Activated CD8-positive, alpha-beta T cell treated with anti-CD3 and anti-CD28 coated beads for 36 hours (primary cell): ENCODE results near the gene NUDT1. TPM values are rescaled to one million over a fixed set of nuclear protein-coding genes. Genes with fewer than 3 reads are reported as not detected.

Source experiments
- ATAC-seq: fragments of 200-7000 bp; cut with Tn5 transposase; one replicate; pipeline ENCODE4 v1.10.0; 2021; ENCODE audit warnings: mild to moderate bottlenecking, moderate library complexity
- CTCF ChIA-PET: fragments of 350-600 bp; sonication (Branson Sonifier 250); formaldehyde crosslinking; loops from one replicate; lab custom pipeline; 2021; ENCODE audit warnings: antibody characterized with exemption; lab: Charles Lee
- POLR2A ChIA-PET: fragments of 350-600 bp; sonication (Branson Sonifier 250); formaldehyde crosslinking; loops from one replicate; lab custom pipeline; 2021; ENCODE audit warnings: antibody characterized with exemption; lab: Charles Lee
- DNase-seq: peaks from one replicate; pipeline ENCODE4 v3.0.0-alpha.2; 2020
- H3K27ac Mint-ChIP-seq: one replicate; pipeline ENCODE4 v1.8.0; 2021; ENCODE audit warnings: mild to moderate bottlenecking, mixed read lengths
- H3K27me3 Mint-ChIP-seq: one replicate; pipeline ENCODE4 v1.8.0; 2021; ENCODE audit warnings: mixed read lengths
- H3K36me3 Mint-ChIP-seq: one replicate; pipeline ENCODE4 v1.8.0; 2021; ENCODE audit warnings: low read depth, mixed read lengths
- H3K4me1 Mint-ChIP-seq: one replicate; pipeline ENCODE4 v1.8.0; 2021; ENCODE audit warnings: low read depth, mixed read lengths
- H3K4me3 Mint-ChIP-seq: one replicate; pipeline ENCODE4 v1.8.0; 2021; ENCODE audit warnings: mild to moderate bottlenecking, moderate library complexity, mixed read lengths
- H3K9me3 Mint-ChIP-seq: one replicate; pipeline ENCODE4 v1.8.0; 2021; ENCODE audit warnings: mixed read lengths
- intact Hi-C: fragments of 100-400 bp; cut with micrococcal nuclease; formaldehyde crosslinking; loops from one replicate; pipeline ENCODE4 v1.10.0; 2022
- total RNA-seq, 2 experiments: library from RNA; stranded (reverse); gene quantifications; one replicate each; pipeline ENCODE4 v1.2.3, GENCODE V29; 2021
- TF ChIP-seq, protein P1 (sequence below): fragments of 200-600 bp; IDR thresholded peaks from one replicate; pipeline ENCODE4 v1.8.0; 2022; ENCODE audit warnings: antibody characterized with exemption, mild to moderate bottlenecking

Gene NUDT1
- total RNA-seq, 2 experiments from 2014 or later, result 90.2 to 93.9 TPM

DNA sequence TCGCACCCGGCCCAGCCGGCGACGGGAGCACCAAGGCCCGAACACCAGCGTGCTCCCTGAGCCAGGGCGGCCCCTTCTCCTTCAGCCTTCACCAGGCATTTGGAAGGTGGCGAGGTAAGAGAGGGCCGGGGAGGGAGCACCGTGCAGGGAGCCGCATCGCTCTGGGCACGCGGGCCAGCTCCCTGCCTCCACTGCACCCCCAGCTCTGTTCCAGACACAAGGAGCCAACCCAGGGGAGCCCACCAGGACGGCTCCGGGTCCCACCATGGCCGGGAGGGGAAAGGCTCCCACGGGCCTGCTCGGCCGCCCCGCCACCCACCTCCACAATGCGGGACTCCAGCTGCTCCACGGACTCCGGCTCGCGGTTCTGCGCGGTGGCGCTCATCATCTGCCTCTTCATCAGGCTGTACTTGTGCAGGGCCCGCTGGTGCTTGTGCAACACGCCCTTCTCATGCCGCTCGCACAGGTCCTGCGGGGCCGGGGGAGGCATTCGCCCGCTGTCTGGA, 15.1 kb downstream of the NUDT1 start:
- Mint-ChIP-seq H3K27ac (no peak overlapping the region), H3K9me3 (no peaks in the 10 kb centered on the region), H3K36me3 (peaks cover 4% of the 10 kb centered on the region), H3K27me3 (no peaks in the 10 kb centered on the region), H3K4me3 (no peak overlapping the region), H3K4me1 (peaks cover 18% of the 10 kb centered on the region)
- ATAC-seq (no peak), DNase-seq (no peak)
- intact Hi-C loops, result no loop called here
- TF ChIP-seq, protein P1, sequence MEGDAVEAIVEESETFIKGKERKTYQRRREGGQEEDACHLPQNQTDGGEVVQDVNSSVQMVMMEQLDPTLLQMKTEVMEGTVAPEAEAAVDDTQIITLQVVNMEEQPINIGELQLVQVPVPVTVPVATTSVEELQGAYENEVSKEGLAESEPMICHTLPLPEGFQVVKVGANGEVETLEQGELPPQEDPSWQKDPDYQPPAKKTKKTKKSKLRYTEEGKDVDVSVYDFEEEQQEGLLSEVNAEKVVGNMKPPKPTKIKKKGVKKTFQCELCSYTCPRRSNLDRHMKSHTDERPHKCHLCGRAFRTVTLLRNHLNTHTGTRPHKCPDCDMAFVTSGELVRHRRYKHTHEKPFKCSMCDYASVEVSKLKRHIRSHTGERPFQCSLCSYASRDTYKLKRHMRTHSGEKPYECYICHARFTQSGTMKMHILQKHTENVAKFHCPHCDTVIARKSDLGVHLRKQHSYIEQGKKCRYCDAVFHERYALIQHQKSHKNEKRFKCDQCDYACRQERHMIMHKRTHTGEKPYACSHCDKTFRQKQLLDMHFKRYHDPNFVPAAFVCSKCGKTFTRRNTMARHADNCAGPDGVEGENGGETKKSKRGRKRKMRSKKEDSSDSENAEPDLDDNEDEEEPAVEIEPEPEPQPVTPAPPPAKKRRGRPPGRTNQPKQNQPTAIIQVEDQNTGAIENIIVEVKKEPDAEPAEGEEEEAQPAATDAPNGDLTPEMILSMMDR, result no peak
- ChIA-PET CTCF (no interaction called here), POLR2A (interaction anchor here (0.6 kb wide), 1 partner anchor 458 kb away, joined by 3 read pairs; no protein-coding TSS in a partner anchor)

DNA sequence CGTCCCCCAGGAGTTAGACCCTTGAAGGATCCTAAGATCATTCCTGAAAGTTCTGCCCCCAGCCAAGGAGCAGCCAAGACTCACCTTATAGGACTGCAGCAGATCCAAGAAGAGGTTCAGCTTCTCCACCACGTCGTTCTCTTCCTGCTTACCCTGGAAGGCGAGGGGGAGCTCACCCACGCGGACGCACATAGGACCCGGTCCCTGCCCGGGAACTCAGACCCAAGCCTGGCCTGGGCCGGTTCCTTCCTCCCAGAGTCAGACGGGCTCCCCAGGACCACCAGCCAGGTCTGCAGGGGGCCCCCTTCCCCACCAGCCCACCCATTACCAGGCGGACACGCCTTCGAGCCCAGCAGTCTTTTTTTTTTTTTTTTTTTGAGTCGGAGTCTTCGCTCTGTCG, 15.6 kb downstream of the NUDT1 start:
- ATAC-seq (no peak), DNase-seq (no peak)
- Mint-ChIP-seq H3K9me3 (no peaks in the 10 kb centered on the region), H3K27ac (no peak overlapping the region), H3K27me3 (no peaks in the 10 kb centered on the region), H3K4me3 (no peak overlapping the region), H3K36me3 (peaks cover 5% of the 10 kb centered on the region), H3K4me1 (peaks cover 18% of the 10 kb centered on the region)
- intact Hi-C loops, result no loop called here
- CTCF ChIA-PET, result no interaction called here
- POLR2A ChIA-PET, result no interaction called here
- TF ChIP-seq, protein P1, result no peak

DNA sequence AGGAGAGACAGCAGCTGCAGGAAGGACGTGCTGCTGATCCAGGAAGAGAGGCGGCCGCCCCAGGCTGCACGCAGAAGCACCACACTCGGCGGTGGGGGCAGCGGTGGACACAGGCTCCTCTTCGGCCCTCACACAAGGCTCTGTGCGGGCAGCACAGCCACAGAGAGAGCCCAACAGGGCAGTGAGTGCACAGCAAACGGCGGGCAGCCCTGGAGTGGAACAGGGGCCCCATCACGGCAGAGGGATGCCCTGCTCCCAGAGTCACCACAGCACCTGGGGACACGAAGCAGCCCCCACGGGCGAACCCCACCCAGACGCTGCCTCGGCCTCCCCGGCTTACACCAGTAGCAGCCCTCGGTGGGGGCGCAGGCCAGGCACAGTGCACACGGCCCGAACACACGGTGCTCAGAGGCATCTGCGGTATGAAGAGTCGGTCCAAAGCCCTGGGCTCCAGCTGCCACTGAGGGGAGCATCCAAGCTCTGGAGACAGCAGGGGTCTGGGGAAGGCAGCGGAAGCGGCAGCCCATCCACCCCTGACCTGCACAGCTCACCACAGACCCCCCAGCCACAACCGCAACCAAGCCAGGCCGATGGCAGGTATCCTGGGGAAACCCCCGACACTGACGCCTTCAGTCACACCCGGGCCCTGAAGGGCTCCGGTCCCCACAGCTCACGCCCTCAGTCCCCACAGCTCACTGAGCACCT, 16.8 kb downstream of the NUDT1 start:
- Mint-ChIP-seq H3K4me1 (peaks cover 14% of the 10 kb centered on the region), H3K9me3 (no peaks in the 10 kb centered on the region), H3K27ac (no peak overlapping the region), H3K27me3 (no peaks in the 10 kb centered on the region), H3K4me3 (no peak overlapping the region), H3K36me3 (peaks cover 6% of the 10 kb centered on the region)
- ATAC-seq, result peak; percentile 32
- CTCF ChIA-PET, result interaction anchor here (1.9 to 2.4 kb wide), 2 partner anchors 11 to 89 kb away, joined by 5 to 9 read pairs; no protein-coding TSS in a partner anchor
- TF ChIP-seq, protein P1, result no peak
- no peak for DNase-seq
- intact Hi-C loops, result no loop called here
- POLR2A ChIA-PET, result no interaction called here

DNA sequence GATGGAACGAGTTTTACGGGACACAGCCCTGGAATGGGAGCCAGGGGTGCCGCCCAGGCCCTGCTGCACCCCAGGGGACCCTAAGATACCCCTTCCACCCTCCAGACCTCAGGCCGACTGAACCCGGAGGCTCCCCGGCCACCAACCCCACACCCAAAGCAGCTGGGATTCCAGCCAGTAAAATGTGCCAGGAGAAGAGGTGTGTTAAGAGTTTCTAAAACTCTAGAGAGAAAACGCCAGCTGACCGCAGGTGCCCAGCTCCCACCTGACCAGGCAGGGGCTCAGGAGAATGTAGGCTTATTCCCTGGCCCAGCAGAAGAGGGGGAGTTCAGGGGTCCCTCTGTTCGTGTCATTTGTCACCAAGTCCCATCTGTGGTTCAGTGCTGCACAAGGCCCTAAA, 17.5 kb downstream of the NUDT1 start:
- CTCF ChIA-PET, result interaction anchor here (1.9 to 2.4 kb wide), 2 partner anchors 12 to 88 kb away, joined by 5 to 9 read pairs; no protein-coding TSS in a partner anchor
- POLR2A ChIA-PET, result no interaction called here
- TF ChIP-seq, protein P1, result no peak
- Mint-ChIP-seq H3K4me3 (no peak overlapping the region), H3K9me3 (no peaks in the 10 kb centered on the region), H3K27ac (peak overlapping the region; percentile 58), H3K4me1 (peaks cover 14% of the 10 kb centered on the region), H3K27me3 (no peaks in the 10 kb centered on the region), H3K36me3 (peaks cover 11% of the 10 kb centered on the region)
- intact Hi-C loops, result no loop called here
- ATAC-seq (no peak), DNase-seq (no peak)

DNA sequence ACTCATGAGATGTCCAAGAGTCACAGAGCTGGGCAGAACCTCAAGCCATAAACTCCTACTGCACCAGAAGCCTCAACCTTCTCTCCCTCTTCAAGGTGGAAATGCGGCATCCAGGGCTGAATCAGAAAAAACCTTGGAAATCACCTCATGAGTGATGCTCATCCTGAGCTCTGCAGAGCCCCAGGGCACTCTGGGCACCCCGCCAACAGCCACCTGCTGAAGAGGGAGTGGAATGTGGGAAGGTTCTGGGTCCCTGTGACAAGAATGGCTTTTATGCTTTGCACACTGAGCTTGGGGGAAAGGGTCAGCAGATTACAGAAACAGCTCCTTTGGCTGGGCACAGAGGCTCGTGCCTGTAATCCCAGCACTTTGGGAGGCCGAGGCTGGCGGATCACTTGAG, 18.8 kb downstream of the NUDT1 start:
- H3K4me3 Mint-ChIP-seq, result no peak overlapping the region
- CTCF ChIA-PET, result interaction anchor here (1.3 to 2.4 kb wide), 3 partner anchors 13 to 87 kb away, joined by 3 to 9 read pairs (median 5); no protein-coding TSS in a partner anchor

More for the DNA sequence above, 18.8 kb downstream of the NUDT1 start:
- peaks cover 11% of the 10 kb centered on the region for H3K36me3 Mint-ChIP-seq
- H3K27me3 Mint-ChIP-seq, result no peaks in the 10 kb centered on the region
- POLR2A ChIA-PET, result interaction anchor here (1.3 to 1.5 kb wide), 2 partner anchors 29 to 93 kb away, joined by 3 to 5 read pairs; partner anchors contain the start of gene MAD1L1
- no peaks in the 10 kb centered on the region for H3K9me3 Mint-ChIP-seq
- H3K27ac Mint-ChIP-seq, result peak overlapping the region; percentile 20
- TF ChIP-seq, protein P1, result no peak
- ATAC-seq (no peak), DNase-seq (no peak)
- intact Hi-C loops, result no loop called here
- peaks cover 11% of the 10 kb centered on the region for H3K4me1 Mint-ChIP-seq
